HG03354 (cell line): ENCODE results near the gene GPBP1L1.

ENCODE experiments used
- ATAC-seq: cut with Tn5 transposase; IDR thresholded peaks from one replicate; pipeline ENCODE4 v1.9.1; 2021; ENCODE audit warnings: mild to moderate bottlenecking; ENCODE audit not compliant: unreplicated experiment, poor library complexity, severe bottlenecking

GPBP1L1 gene

GRCh38 chr1:45644661-45645060 is 41.7 kb downstream of the GPBP1L1 start:
- ATAC-seq: no peak

DNA sequence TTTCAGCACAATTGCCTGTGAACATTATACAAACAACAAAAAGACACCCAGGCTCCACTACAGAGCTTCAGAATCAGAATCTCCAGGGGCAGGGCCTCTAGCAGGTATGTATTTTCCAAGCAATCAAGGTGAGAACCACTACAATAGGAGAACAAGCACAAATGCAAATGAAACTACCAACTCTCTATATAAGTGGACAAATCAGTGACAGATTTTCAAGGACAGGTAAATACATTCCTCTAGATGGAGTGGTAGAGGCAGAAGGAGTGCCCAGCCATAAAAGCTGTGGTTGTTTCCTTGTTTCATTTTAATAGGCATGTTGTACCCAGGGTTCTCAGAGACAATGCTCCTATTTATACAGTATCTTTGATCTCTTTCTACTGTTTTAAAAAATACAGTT is 42.4 kb downstream of the GPBP1L1 start:
- ATAC-seq: no peak

GRCh38 chr1:45643321-45643720 is 43.0 kb downstream of the GPBP1L1 start:
- no peak for ATAC-seq

DNA sequence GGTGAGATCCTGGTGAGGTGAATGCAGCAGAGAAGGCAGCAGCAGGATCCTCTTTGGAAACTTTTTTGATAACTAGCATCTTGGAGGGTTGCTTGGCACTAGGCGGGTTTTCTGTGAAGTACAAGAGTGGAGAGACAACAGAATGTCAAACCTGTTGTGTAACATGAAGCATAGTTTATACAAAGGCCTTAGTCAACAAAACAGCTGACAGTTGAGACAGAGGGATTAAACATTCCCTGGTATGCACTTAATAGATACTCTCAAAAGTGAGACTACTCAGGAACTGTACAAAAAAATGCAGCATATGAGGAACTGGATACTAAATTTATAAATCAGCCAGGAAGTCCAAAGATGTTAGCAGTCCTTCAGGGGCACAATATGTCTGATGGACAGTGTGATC is 46.0 kb downstream of the GPBP1L1 start:
- ATAC-seq: no peak

- ATAC-seq: no peak
These were observed 51.1 kb downstream of the GPBP1L1 start for GRCh38 chr1:45635211-45635610.

GRCh38 chr1:45630429-45630828 is 55.9 kb downstream of the GPBP1L1 start:
- ATAC-seq: no peak

- no peak for ATAC-seq
These were observed 57.3 kb downstream of the GPBP1L1 start for GRCh38 chr1:45629035-45629434.

DNA sequence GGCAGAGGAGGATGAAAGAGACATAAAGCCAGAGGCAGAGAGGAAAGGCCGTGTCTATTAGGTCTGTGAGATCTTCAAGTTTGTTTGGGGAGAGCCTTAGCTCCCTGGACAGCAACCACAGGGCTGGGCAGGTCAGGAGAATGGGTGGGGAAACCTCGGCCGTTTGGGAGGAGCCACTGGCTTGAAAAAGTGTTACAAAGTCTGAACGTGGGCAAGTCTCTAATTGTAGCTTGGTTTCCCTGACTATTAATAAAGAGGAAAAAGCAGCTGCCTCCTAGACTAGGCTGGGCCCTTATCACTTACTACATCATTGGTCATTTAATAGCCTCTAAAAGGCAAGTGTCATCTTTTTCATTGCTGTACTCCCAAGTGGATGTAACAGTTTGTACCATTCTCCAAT is 62.4 kb downstream of the GPBP1L1 start, which contains the start of gene CCDC17:
CCDC17 (minus strand) TSS at position 83 of the 400 bp plus-strand sequence. CDS start 145 bp downstream, outside the sequence.
- ATAC-seq: no peak

DNA sequence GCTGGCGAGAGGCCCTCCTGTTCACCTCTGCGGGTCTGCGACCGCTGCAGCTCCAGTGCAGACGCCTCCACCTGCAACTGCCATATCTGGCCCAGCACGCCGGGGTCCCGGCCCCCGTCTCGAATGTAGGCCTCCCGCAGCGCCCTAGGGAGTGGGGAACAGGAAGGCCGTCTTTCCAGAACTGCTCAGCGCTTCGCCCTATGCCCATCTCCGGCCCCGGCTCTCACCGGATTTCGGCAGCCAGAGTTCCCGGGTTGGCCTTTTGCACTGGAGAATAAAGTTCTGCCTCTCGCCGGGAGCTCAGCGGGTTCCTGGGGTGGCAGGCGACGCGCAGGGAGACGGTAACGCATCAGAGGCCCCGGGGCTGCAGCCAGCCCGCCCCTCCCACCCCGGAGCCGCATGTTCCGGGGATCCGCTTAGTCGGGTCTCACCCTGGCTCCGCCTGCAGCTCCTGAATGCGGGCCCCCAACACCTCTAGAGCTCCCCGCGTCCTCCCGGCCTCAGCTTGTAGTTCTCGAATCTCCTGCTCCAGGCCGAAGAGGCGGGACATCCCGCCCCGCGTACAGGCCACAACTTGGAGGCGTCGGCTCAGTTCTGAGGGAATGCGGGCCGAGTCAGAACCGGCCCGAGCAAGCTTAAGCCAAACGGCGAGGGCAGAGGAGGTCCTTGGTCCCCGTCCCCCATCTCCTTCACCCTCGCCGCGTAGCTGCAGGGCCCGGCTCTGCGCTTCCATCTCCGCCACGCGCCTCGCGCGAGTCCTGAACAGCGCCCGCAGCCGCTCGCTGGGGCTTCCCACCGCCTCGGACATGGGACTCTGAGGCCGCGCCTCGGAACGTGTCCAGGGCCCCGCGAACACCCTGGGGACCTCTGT is 63.6 kb downstream of the GPBP1L1 start:
- no peak for ATAC-seq

GRCh38 chr1:45621895-45622523 is 64.3 kb downstream of the GPBP1L1 start:
- no peak for ATAC-seq

DNA sequence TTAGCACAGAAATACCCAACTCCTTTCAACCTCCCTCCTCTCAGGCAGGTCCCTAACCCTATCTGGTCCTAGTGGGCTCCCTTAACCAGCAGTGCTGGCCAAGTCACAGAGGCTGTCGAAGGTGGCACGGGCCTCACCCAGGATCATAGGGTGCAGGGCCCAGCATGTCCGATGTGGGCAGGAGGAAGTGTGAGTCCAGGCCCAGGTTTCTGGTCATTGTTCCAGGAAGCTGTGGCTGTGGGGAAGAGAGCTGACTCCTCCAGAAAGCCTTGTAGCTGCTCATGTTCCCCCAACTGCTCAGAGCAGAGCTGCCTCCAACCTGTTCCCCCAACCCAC is 64.9 kb downstream of the GPBP1L1 start:
- ATAC-seq: no peak

DNA sequence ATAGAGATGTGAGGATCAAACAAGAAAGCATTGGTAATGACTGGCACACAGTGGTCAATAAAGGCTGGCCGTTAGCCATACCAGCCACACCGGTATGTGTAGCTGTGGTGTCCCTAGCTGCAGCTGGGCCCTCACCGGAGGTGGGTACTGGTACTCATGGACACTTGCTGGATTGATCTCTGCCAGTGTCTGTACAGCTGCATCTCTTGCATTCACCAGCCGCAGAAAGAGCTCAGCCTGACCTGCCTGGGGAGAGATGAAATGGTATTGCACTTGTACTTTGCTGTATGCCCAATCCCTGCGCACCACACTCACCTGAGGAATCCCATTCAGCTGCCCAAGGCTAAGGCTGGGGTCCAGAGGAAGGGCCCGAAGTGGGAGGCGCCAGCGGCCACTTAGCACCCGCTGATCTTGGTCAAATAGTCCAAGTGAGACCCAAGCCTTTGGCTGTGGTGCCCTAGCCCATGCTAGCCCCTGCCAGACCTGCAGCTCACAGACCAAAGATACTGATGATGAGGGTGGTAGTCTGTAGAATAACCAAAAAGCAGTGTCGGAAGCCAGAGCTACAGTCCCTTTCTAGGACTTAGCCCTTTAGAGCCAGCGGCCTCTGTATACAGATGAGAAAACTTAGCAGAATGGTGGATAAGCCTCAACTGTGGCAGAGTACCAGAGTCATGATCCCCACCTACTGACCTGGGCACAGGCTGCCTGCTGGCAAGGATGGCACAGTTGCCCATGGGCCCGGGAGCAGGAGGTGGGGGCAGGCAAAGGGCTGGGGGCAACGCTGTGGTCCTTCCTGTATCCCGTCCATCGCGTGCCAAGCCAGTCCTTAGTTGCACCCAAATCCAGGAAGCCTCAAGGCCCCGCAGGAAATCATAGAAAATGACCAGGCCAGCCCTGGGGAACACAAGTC is 65.5 kb downstream of the GPBP1L1 start:
- no peak for ATAC-seq

DNA sequence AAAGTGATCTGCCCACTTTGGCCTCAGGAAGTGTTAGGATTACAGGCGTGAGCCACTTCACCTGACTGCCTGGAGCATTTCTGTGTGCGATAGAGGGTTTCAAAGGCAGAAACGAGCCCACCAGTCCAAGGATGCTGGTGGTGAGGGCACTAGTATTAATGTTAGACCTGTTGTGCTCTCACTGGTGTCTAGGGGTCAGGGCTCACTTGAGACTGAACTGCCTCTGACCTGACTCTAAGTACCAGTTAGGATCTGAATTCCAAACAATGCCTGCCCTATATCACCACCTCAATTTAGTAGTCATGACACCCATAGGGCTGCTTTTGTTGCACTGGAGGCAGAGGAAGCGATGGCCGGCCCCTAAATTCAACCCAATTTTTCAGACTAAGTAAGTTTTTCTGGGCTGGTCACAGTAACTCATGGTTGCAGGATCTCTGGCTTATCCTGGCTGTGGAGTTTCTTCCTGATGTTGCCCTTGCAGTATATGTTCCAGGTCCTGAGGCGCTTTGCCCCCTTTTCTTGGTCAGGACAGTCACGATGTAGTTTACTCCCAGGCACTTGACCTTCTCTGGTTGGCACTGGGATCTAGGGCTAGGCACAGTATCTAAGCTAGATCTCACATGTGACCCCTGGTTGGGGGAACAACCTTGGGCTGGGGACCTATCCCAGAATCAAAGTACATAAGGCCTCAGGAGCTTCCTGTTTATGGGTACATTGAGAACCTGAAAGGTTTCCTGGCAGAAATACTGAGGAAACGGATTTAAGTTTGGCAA is 67.0 kb downstream of the GPBP1L1 start:
- ATAC-seq: no peak

GRCh38 chr1:45617618-45618017 is 68.7 kb downstream of the GPBP1L1 start:
- no peak for ATAC-seq

- no peak for ATAC-seq
These were observed 70.4 kb downstream of the GPBP1L1 start for GRCh38 chr1:45615885-45616284.

DNA sequence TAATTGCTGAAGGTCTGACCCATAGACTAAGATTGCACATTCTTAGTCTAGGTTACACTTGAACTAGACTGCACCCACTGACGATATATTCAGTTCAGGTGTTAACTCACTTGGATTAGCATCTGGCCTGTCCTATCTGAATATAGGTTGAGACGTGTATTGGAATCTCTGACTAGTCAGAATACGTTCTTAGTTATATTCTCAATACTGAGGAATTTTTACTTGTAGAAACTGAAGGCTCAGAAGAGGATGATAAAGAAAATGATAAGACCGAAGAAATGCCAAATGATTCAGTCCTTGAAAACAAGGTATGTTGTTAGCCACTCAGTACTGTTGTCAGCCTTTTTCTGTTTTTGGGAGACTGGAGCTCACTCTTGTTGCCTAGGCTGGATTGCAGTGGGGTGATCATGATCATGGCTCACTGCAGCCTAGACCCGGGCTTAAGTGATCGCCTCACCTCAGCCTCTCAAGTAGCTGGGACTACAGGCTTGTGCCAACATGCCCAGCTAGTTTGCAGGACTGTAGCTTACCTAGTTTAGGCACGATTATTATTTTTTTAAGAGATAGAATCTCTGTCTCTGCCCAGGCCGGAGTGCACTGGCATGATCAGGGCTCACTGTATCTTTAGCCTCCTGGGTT is 73.3 kb downstream of the GPBP1L1 start:
- ATAC-seq: no peak

DNA sequence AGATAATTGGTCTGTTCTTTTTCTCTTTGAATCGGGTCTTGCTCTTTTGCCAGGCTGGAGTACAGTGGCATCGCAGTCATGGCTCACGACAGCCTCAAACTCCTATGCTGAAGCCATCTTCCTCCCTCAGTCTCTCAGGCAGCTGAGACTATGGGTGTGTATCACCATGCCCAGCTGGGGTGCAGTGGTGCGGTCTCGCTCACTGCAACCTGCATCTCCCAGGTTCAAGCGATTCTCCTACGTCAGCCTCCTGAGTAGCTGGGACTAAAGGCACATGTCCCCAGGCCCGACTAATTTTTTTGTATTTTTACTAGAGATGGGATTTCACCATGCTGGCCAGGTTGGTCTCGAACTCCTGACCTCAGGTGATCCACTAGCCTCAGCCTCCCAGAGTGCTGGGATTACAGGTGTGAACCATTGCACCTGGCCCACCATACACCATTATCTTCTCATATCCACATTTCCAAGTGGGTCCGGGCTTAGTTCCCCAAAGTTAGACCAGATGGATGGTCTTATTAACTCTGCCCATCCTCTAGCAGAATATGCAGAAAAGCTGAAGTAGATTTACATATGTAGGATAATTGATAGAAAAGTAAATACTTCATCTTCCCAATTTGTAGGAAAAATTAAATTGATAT is 75.6 kb downstream of the GPBP1L1 start:
- no peak for ATAC-seq
